SW 1271 (cell line): ENCODE data around the gene MAST3.

Experiments used
- DNase-seq, 2 experiments: peaks; one replicate each; lab custom pipeline; 2025; lab: John Stamatoyannopoulos, UW

The MAST3 gene

GRCh38 chr19:18159810-18160209 is 62.2 kb downstream of the MAST3 start:
- no peak for DNase-seq

DNA sequence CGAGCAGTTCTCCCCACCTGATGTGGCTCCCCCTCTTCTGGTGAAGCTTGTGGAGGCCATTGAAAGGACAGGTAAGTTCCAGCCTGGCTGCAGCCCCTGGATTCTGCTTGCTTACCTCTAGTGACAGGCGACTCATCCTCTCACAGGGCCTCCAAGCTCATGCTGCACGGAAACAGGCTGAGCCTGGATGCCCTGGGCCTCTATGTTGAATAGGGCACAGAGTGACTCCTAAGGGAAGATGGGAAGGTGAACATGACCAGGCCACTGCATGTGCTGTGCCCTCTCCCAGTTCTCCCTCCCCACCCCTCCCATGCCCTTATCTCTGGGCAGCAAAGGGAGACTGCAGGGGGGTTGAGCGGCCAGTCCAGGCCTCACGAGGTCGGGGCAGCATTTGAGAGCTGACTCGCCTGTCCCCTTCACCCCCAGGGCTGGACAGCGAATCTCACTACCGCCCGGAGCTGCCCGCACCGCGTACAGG is 63.0 kb downstream of the MAST3 start:
- DNase-seq: no peak

GRCh38 chr19:18160971-18161635 is 63.5 kb downstream of the MAST3 start:
- DNase-seq: peak in 1 of 2 experiments; percentile 38

GRCh38 chr19:18161636-18162002 is 64.0 kb downstream of the MAST3 start:
- DNase-seq: no peak

GRCh38 chr19:18164072-18164471 is 66.5 kb downstream of the MAST3 start:
- DNase-seq: no peak

DNA sequence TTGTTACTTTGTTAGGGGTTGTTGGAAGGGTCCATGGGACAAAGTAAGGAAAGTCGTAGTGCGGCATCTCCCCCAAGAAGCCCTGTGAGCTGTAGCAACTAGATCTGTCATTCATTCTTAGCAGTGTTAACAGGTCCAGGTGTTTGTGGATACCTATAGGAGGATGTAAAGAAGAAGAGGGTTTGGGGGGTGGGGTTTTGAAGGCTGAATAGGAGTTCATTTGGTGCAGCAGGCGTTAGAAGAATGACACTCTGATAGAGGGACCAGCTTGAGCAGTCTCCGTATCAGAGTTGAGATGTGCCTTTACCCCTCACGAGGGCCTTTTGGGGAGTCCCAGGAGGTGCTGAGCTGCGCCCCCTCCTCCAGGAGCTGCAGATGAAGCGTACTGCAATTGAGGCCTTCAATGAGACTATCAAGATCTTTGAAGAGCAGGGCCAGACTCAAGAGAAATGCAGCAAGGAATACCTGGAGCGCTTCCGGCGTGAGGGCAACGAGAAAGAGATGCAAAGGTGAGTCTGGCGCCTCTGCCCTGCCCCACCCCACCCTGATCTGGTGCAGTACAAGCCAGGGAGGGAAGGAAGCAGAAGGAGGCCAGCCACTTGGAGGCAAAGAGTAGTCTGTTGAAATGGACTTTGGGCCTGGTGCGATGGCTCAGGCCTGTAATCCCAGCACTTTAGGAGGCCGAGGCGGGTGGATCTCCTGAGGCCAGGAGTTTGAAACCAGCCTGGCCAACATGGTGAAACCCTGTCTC is 68.4 kb downstream of the MAST3 start:
- no peak for DNase-seq

GRCh38 chr19:18167011-18167410 is 69.4 kb downstream of the MAST3 start:
- no peak for DNase-seq

GRCh38 chr19:18167975-18168645 is 70.5 kb downstream of the MAST3 start:
- peak in 1 of 2 experiments; percentile 37 for DNase-seq

- no peak for DNase-seq
Observed at GRCh38 chr19:18168673-18169381, 71.2 kb downstream of the MAST3 start.

- no peak for DNase-seq
Observed at GRCh38 chr19:18170714-18171255, 73.2 kb downstream of the MAST3 start.

DNA sequence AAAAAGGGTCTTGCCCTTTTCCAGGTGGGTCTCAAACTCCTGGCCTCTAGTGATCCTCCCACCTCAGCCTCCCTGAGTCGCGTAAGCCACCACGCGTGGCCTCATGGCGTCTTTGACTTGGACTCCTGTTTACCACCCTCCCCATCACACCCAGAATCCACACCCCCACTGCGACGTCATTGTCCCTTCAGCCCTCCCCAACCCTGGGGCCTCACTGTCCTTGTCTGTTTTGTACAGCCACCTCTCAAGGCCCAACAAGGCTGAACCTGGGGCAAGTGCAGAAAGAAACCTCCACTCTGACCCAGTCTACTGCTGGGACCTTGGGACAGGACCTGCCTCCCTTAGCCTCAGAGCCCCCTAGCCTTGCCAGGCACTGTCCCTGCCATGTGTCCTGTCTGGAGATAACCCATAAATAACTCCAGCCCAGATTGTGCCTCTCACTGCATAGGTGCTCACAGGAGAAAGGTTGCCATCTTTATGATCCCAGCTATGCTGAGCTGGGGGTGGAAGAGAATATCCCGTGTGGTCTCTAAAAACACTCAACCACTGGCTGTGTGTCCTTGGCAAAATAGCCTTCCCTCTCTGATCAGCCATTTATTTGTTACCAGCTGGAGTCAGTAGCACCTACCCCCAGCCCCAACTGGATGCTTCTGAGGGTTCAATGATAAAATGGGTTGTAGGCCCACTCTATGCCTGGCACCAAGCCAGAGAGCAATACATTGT is 74.2 kb downstream of the MAST3 start:
- no peak for DNase-seq

DNA sequence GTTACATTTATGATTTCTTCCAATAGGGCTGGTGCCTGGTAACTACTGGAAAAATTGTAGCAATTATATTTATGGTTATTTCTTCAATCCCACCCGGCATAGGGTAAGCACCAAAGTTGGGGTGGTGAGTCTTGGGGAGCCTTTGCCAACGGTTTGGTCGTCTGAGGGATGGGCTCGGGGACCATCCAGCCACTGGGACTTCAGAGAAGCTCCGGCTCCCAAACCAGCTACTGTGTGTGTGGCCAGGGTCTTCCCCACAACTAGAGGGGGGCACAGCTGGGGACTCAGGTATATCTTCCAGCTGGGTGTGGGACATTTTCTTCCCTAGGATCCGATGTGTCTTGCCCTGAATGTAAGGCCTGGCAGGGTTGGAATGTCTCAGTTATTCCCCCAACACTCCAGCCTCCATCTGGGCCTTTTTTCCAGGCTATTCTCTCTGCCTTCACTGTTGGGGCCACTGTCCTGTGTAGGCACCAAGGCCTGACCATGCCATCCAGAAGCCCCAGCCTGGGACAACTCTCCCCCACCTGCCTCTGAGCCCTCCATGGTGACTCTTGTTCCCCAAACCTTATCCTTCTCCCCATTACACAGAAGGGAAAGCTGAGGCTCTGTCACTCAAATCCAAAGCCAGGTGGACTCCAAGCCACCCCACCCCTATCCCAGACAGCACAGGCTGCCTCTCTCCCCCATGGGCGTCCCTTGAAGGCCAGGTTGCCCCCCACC is 74.9 kb downstream of the MAST3 start:
- no peak for DNase-seq

- no peak for DNase-seq
Observed at GRCh38 chr19:18173054-18173571, 75.5 kb downstream of the MAST3 start.

DNA sequence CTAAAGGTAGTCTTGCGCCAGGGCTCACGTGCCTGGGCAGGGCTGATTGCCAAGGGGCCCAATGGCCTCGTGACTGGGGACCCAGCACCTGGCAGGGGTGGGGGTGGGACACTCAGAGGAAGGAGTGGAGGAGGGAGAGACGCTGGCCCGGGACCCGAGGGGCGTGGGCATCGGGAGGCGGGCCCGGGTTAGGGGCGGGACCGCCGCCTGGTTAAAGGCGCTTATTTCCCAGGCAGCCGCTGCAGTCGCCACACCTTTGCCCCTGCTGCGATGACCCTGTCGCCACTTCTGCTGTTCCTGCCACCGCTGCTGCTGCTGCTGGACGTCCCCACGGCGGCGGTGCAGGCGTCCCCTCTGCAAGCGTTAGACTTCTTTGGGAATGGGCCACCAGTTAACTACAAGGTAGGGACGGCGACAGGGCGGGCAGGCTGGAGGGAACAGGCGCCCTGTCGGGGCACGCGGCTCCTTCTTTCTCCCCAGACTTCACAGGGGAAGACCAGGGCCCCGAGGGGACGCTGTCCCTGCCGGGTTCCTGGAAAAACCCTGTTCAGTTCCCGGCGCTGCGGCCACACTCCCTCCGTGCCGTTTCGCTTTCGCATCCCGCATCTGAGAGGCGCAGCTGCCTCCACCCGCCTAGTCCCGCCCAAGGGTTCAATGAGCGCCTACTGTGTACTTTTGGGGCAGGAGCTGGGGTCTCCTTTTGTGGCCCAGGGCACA is 76.2 kb downstream of the MAST3 start, which contains the start of gene IFI30:
Gene IFI30 (plus strand): TSS at position 242 of the 717 bp plus-strand sequence. CDS start 29 bp downstream, at position 271.
- DNase-seq: peak in 1 of 2 experiments; percentile 53

GRCh38 chr19:18174983-18175382 is 77.4 kb downstream of the MAST3 start:
- no peak for DNase-seq

DNA sequence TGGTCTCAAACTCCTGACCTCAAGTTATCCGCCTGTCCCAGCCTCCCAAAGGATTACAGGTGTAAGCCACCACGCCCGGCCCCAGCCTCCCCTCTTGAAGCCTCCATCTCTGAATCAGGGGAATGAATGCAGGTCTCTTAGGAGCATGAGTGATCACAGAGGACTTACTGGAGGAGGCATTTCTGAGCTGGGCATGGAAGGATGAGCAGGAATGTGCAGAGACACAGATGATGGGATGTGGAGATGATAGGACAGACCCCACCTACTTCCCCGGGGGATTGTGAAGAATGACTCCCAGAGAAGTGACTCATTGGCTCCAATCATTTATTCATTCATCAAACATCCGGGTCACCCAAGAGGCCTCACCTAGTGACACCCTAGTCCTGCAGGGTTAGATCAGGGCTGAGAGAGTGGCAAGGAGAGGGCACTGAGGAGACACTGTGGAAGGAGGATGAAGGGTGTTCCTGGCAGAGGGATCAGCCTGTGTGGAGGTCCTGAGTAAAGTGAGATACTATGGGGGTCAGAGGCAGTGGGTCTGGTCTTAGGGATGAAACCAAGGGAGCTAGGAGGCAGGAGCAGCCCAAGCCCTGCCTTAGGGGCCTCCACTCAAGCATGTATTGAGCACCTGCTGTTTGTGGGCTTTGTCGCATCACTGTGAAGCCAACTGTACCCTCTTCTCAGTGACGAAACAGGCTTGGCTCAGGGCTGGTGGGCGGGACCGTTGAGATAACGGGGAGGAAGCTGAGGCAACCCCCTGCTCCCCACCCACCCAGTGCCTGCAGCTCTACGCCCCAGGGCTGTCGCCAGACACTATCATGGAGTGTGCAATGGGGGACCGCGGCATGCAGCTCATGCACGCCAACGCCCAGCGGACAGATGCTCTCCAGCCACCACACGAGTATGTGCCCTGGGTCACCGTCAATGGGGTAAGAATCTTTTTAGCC is 79.1 kb downstream of the MAST3 start:
- DNase-seq: no peak

GRCh38 chr19:18179957-18180356 is 82.4 kb downstream of the MAST3 start:
- DNase-seq: no peak

GRCh38 chr19:18183529-18183928 is 86.0 kb downstream of the MAST3 start:
- no peak for DNase-seq
